A549 (cell line): ENCODE measurements around the gene ZNF605. TPM values are rescaled to one million over a fixed set of nuclear protein-coding genes. Genes with fewer than 3 reads are reported as not detected.

Experiments used
- ATAC-seq, 2 experiments: fragments of 200-7000 bp in 1 of 2; fragments of >200 bp in 1 of 2; cut with Nextera tagmentation in 1 of 2; cut with Tn5 transposase in 1 of 2; 3 replicates each; pipeline versions ENCODE4 v1.8.0 to v1.9.1; 2018 to 2020; ENCODE audit warnings: mild to moderate bottlenecking in 1 of 2, moderate library complexity in 1 of 2
- CTCF ChIA-PET: fragments of 300-600 bp; sonication (Branson Sonifier 250); formaldehyde crosslinking; extraction: SDS; loops from one replicate; lab custom pipeline; 2021; ENCODE audit warnings: antibody characterized with exemption, inconsistent platforms; lab: Yijun Ruan, JAX
- POLR2A ChIA-PET: fragments of 350-600 bp; formaldehyde crosslinking; extraction: SDS; loops from one replicate; lab custom pipeline; 2021; ENCODE audit warnings: antibody characterized with exemption, inconsistent platforms; lab: Yijun Ruan, JAX
- DNase-seq, 2 experiments: peaks; one replicate each; pipeline versions ENCODE4 v3.0.0 to v3.0.0-alpha.2; 2011 to 2016; ENCODE audit warnings: low read depth in 1 of 2, low spot score in 1 of 2
- FAIRE-seq: peaks from 2 replicates; lab custom pipeline; 2011; peaks lifted over from hg19 to GRCh38; lab: Jason Lieb, UNC
- H3K27ac ChIP-seq, 2 experiments: fragments of >200 bp; sonication (Bioruptor Twin); formaldehyde crosslinking; 3 replicates each; pipeline ENCODE4 v1.5.1; 2016 to 2017
- H3K4me1 ChIP-seq: fragments of >200 bp; sonication (Bioruptor Twin); formaldehyde crosslinking; 3 replicates; pipeline ENCODE4 v1.6.1; 2016
- H3K4me2 ChIP-seq: fragments of >200 bp; sonication (Bioruptor Twin); formaldehyde crosslinking; 3 replicates; pipeline ENCODE4 v1.6.1; 2016
- H3K4me3 ChIP-seq: fragments of >200 bp; sonication (Bioruptor Twin); formaldehyde crosslinking; 3 replicates; pipeline ENCODE4 v1.5.1; 2016
- H3K9me3 ChIP-seq: fragments of >200 bp; sonication (Bioruptor Twin); formaldehyde crosslinking; 3 replicates; pipeline ENCODE4 v1.6.1; 2016
- CHD4 ChIP-seq: fragments of 200-600 bp; sonication (generic); IDR thresholded peaks from 2 replicates; pipeline ENCODE4 v1.6.1; 2016; ENCODE audit warnings: antibody characterized with exemption, mild to moderate bottlenecking, borderline replicate concordance
- EP300 ChIP-seq, 2 experiments: fragments of >200 bp; sonication (Bioruptor Twin); formaldehyde crosslinking; IDR thresholded peaks; 2 replicates in 1 of 2; 3 replicates in 1 of 2; pipeline ENCODE4 v1.6.1; 2016 to 2017
- ESRRA ChIP-seq: fragments of 150-350 bp; IDR thresholded peaks from 2 replicates; pipeline ENCODE4 v1.6.1; 2014; ENCODE audit warnings: mild to moderate bottlenecking, low read length, borderline replicate concordance
- FOSB ChIP-seq: fragments of 250-450 bp; sonication (Bioruptor Pico); IDR thresholded peaks from 2 replicates; pipeline ENCODE4 v1.5.0; 2020; ENCODE audit warnings: mild to moderate bottlenecking, moderate library complexity
- GATA3 ChIP-seq: IDR thresholded peaks from 2 replicates; pipeline ENCODE4 v1.6.1; 2012; ENCODE audit warnings: borderline replicate concordance
- HDAC2 ChIP-seq: fragments of 200-600 bp; sonication (generic); IDR thresholded peaks from 2 replicates; pipeline ENCODE4 v1.6.1; 2016
- HES2 ChIP-seq: fragments of >200 bp; sonication (Bioruptor Twin); formaldehyde crosslinking; IDR thresholded peaks from 2 replicates; pipeline ENCODE4 v1.6.1; 2016
- HOXA7 ChIP-seq: fragments of 250-450 bp; sonication (Bioruptor Pico); IDR thresholded peaks from 2 replicates; pipeline ENCODE4 v1.5.0; 2020; ENCODE audit warnings: mild to moderate bottlenecking, moderate library complexity
- KDM1A ChIP-seq: fragments of 200-600 bp; sonication (generic); IDR thresholded peaks from 2 replicates; pipeline ENCODE4 v1.6.1; 2016; ENCODE audit warnings: low read depth, mild to moderate bottlenecking
- MAZ ChIP-seq: fragments of 150-350 bp; IDR thresholded peaks from 2 replicates; pipeline ENCODE4 v1.6.1; 2014; ENCODE audit warnings: antibody characterized with exemption, low read depth, low read length, borderline replicate concordance
- MYC ChIP-seq: IDR thresholded peaks from 2 replicates; pipeline ENCODE4 v1.6.1; 2012; ENCODE audit warnings: mild to moderate bottlenecking, inconsistent platforms, low read length, improper control_type of control experiment, borderline replicate concordance
- NR3C1 ChIP-seq: fragments of >200 bp; sonication (Bioruptor Twin); formaldehyde crosslinking; IDR thresholded peaks from 3 replicates; pipeline ENCODE4 v1.6.1; 2017
- PBX3 ChIP-seq: IDR thresholded peaks from 2 replicates; pipeline ENCODE4 v1.6.1; 2012
- POLR2AphosphoS2 ChIP-seq: conservative IDR thresholded peaks from 2 replicates; pipeline ENCODE4 v1.6.1; 2012; ENCODE audit warnings: low read length, improper control_type of control experiment, inconsistent platforms
- RAD21 ChIP-seq, 2 experiments: fragments of >200 bp in 1 of 2; sonication (Bioruptor Twin) in 1 of 2; formaldehyde crosslinking in 1 of 2; IDR thresholded peaks in 1 of 2; conservative IDR thresholded peaks in 1 of 2; 2 replicates in 1 of 2; 3 replicates in 1 of 2; pipeline ENCODE4 v1.6.1; 2012 to 2018; ENCODE audit warnings: inconsistent platforms in 1 of 2
- RNF2 ChIP-seq: fragments of 200-600 bp; sonication (generic); IDR thresholded peaks from 2 replicates; pipeline ENCODE4 v1.6.1; 2016; ENCODE audit warnings: low read depth, mild to moderate bottlenecking, antibody characterized with exemption, moderate library complexity, borderline replicate concordance
- SREBF2 ChIP-seq: fragments of 450-650 bp; IDR thresholded peaks from 2 replicates; pipeline ENCODE4 v1.6.1; 2014; ENCODE audit warnings: mild to moderate bottlenecking, moderate library complexity
- ZC3H11A ChIP-seq: fragments of 450-650 bp; IDR thresholded peaks from 2 replicates; pipeline ENCODE4 v1.6.1; 2014; ENCODE audit warnings: antibody characterized with exemption, mild to moderate bottlenecking
- ZFP36 ChIP-seq: fragments of 450-650 bp; IDR thresholded peaks from 2 replicates; pipeline ENCODE4 v1.6.1; 2014; ENCODE audit warnings: borderline replicate concordance; ENCODE audit not compliant: partially characterized antibody
- WGBS: methylation state at CpG from one replicate; pipeline ENCODE4 v1.1.6; 2017; ENCODE audit errors: missing lambda C conversion rate; 5-methylcytosine and 5-hydroxymethylcytosine counted together
- polyA plus RNA-seq, 4 experiments: library from polyadenylated mRNA; depleted of rRNA in 3 of 4; stranded (reverse); fragments of >200 nt; fragmentation: RNase III in 1 of 4; extraction: RNeasy Plus Mini Kit Qiagen cat#74134 plus additional on column Dnase treatment in 1 of 4; gene quantifications; 2 replicates in 3 of 4; 3 replicates in 1 of 4; pipeline ENCODE4 v1.2.3, GENCODE V29; 2011 to 2017
- TF ChIP-seq, protein P1 (sequence below): fragments of >200 bp; sonication (Bioruptor Twin); formaldehyde crosslinking; IDR thresholded peaks from 3 replicates; pipeline ENCODE4 v1.6.1; 2016
- TF ChIP-seq, protein P2 (sequence below): fragments of 200-600 bp; sonication (generic); IDR thresholded peaks from 2 replicates; pipeline ENCODE4 v1.6.1; 2016; ENCODE audit warnings: antibody characterized with exemption, mild to moderate bottlenecking, moderate library complexity
- TF ChIP-seq, protein P3 (sequence below): fragments of 150-350 bp; IDR thresholded peaks from 2 replicates; pipeline ENCODE4 v1.6.1; 2014; ENCODE audit warnings: low read depth, mild to moderate bottlenecking, low read length
- TF ChIP-seq, protein P4 (sequence below): fragments of >200 bp; sonication (Bioruptor Twin); formaldehyde crosslinking; IDR thresholded peaks from 3 replicates; pipeline ENCODE4 v1.5.1; 2016
- TF ChIP-seq, protein P5 (sequence below): IDR thresholded peaks from 2 replicates; pipeline ENCODE4 v1.6.1; 2012

ZNF605 gene
- polyA plus RNA-seq, 2 of the 4 experiments (the other 2 are of a cell fraction): 5.6 to 18.2 TPM

DNA sequence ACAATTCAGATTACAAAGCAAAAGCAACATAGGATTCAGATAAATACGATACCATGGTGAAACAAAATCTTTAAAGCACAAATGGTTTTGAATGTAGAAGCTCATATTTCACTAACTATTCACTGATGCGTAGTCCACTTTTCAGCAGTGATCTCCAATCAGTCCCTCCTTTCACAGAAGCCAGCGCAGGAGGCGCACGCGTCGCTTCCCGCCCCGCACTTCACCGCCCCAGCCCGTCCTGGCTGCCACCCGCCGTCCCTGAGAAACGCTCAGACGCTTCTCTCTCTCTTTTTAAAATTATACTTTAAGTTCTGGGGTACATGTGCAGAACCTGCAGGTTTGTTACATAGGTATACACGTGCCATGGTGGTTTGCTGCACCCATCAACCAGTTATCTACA lies 48.9 kb downstream of the ZNF605 start:
- no peak overlapping the region for H3K4me3 ChIP-seq
- 67% methylated on average over 16 of the region's 16 CpGs for WGBS
- no peak overlapping the region for H3K4me2 ChIP-seq
- peaks cover 84% of the 10 kb centered on the region for H3K9me3 ChIP-seq
- H3K27ac ChIP-seq: no peak overlapping the region
- no peak for DNase-seq
- FAIRE-seq: no peak
- H3K4me1 ChIP-seq: no peaks in the 10 kb centered on the region
- no peak for ATAC-seq
- ChIA-PET POLR2A (no interaction called here), CTCF (no interaction called here)
- no peak for TF ChIP-seq SREBF2
- no peak for TF ChIP-seq GATA3
- TF ChIP-seq EP300 (IDR thresholded peaks at IDR 0.05): no peak
- TF ChIP-seq NR3C1: no peak
- no peak for TF ChIP-seq MAZ
- TF ChIP-seq PBX3: no peak
- TF ChIP-seq POLR2AphosphoS2: no peak
- TF ChIP-seq, protein P1, sequence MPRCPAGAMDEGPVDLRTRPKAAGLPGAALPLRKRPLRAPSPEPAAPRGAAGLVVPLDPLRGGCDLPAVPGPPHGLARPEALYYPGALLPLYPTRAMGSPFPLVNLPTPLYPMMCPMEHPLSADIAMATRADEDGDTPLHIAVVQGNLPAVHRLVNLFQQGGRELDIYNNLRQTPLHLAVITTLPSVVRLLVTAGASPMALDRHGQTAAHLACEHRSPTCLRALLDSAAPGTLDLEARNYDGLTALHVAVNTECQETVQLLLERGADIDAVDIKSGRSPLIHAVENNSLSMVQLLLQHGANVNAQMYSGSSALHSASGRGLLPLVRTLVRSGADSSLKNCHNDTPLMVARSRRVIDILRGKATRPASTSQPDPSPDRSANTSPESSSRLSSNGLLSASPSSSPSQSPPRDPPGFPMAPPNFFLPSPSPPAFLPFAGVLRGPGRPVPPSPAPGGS: no peak
- no peak for TF ChIP-seq CHD4
- no peak for TF ChIP-seq MYC
- no peak for TF ChIP-seq ZC3H11A
- no peak for TF ChIP-seq ESRRA
- no peak for TF ChIP-seq ZFP36
- TF ChIP-seq, protein P2, sequence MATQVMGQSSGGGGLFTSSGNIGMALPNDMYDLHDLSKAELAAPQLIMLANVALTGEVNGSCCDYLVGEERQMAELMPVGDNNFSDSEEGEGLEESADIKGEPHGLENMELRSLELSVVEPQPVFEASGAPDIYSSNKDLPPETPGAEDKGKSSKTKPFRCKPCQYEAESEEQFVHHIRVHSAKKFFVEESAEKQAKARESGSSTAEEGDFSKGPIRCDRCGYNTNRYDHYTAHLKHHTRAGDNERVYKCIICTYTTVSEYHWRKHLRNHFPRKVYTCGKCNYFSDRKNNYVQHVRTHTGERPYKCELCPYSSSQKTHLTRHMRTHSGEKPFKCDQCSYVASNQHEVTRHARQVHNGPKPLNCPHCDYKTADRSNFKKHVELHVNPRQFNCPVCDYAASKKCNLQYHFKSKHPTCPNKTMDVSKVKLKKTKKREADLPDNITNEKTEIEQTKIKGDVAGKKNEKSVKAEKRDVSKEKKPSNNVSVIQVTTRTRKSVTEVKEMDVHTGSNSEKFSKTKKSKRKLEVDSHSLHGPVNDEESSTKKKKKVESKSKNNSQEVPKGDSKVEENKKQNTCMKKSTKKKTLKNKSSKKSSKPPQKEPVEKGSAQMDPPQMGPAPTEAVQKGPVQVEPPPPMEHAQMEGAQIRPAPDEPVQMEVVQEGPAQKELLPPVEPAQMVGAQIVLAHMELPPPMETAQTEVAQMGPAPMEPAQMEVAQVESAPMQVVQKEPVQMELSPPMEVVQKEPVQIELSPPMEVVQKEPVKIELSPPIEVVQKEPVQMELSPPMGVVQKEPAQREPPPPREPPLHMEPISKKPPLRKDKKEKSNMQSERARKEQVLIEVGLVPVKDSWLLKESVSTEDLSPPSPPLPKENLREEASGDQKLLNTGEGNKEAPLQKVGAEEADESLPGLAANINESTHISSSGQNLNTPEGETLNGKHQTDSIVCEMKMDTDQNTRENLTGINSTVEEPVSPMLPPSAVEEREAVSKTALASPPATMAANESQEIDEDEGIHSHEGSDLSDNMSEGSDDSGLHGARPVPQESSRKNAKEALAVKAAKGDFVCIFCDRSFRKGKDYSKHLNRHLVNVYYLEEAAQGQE: no peak
- no peak for TF ChIP-seq HES2
- TF ChIP-seq, protein P3, sequence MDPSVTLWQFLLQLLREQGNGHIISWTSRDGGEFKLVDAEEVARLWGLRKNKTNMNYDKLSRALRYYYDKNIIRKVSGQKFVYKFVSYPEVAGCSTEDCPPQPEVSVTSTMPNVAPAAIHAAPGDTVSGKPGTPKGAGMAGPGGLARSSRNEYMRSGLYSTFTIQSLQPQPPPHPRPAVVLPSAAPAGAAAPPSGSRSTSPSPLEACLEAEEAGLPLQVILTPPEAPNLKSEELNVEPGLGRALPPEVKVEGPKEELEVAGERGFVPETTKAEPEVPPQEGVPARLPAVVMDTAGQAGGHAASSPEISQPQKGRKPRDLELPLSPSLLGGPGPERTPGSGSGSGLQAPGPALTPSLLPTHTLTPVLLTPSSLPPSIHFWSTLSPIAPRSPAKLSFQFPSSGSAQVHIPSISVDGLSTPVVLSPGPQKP: no peak
- no peak for TF ChIP-seq HDAC2
- TF ChIP-seq RNF2: no peak
- TF ChIP-seq KDM1A: no peak
- TF ChIP-seq, all 56 proteins: peak for 0

DNA sequence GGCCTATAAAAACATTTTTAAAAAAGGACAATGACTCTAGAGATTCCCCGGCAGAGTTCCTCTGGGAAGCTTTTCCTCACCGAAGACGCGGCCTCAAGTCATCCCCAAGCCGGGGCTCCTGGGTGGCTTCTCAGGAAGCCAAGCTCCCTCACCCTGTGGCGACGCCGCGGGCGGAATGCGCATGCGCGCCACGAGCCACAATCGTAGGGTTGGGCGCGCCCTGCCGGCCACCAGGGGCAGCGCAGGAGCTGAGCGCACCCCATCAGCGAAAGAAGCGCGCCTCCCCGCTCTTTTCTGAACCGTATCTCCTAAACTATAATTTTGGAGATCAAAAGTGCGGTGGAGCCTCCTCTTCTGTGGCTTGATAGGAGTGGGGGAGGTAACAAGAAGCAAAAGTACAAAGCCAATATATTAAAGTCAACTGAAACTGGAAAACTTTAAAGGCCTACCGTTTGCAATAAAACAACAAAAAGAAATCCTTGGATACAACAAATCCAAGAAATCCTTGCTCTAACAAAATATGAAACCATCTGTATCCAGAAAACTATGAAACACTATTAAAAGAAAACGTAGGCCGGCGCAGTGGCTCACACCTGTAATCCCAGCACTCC lies 51.3 kb downstream of the ZNF605 start:
- ChIA-PET CTCF (interaction anchor here (0.6 kb wide), 1 partner anchor 25 kb away, joined by 3 read pairs; no protein-coding TSS in a partner anchor), POLR2A (no interaction called here)
- WGBS: 76% methylated on average over 30 of the region's 30 CpGs
- Histone ChIP-seq H3K4me1 (no peaks in the 10 kb centered on the region), H3K4me2 (no peak overlapping the region), H3K4me3 (no peak overlapping the region), H3K9me3 (peaks cover 80% of the 10 kb centered on the region), H3K27ac (no peak overlapping the region)
- ATAC-seq (no peak), DNase-seq (no peak), FAIRE-seq (no peak)
- TF ChIP-seq, protein P4, sequence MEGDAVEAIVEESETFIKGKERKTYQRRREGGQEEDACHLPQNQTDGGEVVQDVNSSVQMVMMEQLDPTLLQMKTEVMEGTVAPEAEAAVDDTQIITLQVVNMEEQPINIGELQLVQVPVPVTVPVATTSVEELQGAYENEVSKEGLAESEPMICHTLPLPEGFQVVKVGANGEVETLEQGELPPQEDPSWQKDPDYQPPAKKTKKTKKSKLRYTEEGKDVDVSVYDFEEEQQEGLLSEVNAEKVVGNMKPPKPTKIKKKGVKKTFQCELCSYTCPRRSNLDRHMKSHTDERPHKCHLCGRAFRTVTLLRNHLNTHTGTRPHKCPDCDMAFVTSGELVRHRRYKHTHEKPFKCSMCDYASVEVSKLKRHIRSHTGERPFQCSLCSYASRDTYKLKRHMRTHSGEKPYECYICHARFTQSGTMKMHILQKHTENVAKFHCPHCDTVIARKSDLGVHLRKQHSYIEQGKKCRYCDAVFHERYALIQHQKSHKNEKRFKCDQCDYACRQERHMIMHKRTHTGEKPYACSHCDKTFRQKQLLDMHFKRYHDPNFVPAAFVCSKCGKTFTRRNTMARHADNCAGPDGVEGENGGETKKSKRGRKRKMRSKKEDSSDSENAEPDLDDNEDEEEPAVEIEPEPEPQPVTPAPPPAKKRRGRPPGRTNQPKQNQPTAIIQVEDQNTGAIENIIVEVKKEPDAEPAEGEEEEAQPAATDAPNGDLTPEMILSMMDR: no peak
- TF ChIP-seq, protein P5, sequence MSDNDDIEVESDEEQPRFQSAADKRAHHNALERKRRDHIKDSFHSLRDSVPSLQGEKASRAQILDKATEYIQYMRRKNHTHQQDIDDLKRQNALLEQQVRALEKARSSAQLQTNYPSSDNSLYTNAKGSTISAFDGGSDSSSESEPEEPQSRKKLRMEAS: no peak
- no peak for TF ChIP-seq RAD21 (conservative IDR thresholded peaks at IDR 0.05 in 1 of 2, IDR thresholded peaks at IDR 0.05 in 1 of 2)
- no peak for TF ChIP-seq FOSB (CRISPR knock-in tag)
- no peak for TF ChIP-seq HOXA7 (CRISPR knock-in tag)
- TF ChIP-seq ESRRA: no peak
- TF ChIP-seq, all 56 proteins: peak for 0
